NCI-H460 (cell line): ENCODE data around the gene PGAM2. TPM values are rescaled to one million over a fixed set of nuclear protein-coding genes. Genes with fewer than 3 reads are reported as not detected.
"Not testable (repeated sequence)": the region's sequence is repeated elsewhere in the genome, so short reads cannot be mapped to it uniquely, and the experiment has no call there.

Experiments
- DNase-seq: peaks from one replicate; pipeline ENCODE4 v3.0.0-alpha.2; 2016; ENCODE audit warnings: low read depth; ENCODE audit errors: extremely low read depth
- total RNA-seq: library from RNA; depleted of rRNA; stranded (reverse); fragments of >200 nt; shearing (Covaris generic); gene quantifications from 2 replicates; pipeline ENCODE4 v1.2.3, GENCODE V29; 2014

The PGAM2 gene
- total RNA-seq, 1 experiment from 2014 or later, result not detected

- no peak for DNase-seq
These were observed 12.5 kb downstream of the PGAM2 start for GRCh38 chr7:44052771-44053365.

DNA sequence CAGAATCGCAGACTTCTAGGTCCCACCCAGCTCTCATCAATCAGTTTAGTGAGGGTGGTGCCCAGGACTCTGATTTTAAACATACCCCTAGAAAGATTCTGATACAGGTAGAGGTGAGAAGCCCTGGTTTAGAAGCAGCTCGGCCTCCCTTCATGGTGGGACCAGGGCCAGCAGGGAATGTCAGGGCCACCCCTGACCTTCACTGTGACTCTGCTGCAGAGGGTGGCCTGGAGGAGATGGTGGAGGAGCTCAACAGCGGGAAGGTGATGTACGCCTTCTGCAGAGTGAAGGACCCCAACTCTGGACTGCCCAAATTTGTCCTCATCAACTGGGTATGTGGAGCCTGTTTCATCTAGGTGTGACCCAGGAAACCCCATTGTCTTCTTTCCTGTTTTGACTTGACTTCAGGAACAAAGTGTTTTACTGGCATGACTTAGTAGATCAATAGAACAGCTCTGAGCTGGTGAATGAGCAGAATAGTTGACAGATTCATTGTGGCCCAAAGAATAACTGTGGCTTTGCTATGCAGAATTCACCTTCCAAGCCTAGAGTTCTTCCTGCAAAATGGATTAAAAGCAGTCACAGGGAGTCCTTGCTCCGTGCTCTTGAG, 13.7 kb downstream of the PGAM2 start:
- no peak for DNase-seq

DNA sequence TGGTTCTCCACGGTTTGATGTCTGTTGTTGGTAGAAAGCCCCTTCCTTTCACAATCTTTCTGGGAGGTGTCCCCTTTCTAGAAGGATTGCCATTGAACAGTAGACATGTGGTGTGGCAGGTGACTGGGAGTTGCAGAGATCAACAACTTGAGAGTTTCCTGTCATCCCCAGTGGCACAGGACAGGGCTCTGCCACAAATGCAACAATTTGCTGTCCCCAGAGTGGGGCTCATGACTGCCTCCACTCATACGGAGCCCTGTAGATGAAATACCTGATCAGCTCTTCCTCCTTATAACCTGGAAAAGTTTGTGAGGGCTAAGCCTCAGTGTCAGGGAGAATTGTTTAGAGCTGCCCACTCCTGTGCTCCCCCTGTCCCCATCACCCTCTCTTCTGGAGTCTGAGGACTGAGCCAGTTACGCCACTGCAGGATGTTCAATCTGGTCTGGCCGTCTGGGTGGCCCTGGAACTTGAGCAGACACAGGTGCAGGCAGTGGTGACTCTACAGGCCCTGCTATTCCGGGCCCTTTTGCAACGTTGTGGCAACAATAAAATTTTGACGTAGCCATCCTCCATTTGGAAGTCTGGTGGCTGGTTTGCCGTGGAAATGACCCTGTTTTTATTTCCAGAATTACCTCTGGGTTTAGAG, 14.3 kb downstream of the PGAM2 start:
- DNase-seq, result no peak

DNA sequence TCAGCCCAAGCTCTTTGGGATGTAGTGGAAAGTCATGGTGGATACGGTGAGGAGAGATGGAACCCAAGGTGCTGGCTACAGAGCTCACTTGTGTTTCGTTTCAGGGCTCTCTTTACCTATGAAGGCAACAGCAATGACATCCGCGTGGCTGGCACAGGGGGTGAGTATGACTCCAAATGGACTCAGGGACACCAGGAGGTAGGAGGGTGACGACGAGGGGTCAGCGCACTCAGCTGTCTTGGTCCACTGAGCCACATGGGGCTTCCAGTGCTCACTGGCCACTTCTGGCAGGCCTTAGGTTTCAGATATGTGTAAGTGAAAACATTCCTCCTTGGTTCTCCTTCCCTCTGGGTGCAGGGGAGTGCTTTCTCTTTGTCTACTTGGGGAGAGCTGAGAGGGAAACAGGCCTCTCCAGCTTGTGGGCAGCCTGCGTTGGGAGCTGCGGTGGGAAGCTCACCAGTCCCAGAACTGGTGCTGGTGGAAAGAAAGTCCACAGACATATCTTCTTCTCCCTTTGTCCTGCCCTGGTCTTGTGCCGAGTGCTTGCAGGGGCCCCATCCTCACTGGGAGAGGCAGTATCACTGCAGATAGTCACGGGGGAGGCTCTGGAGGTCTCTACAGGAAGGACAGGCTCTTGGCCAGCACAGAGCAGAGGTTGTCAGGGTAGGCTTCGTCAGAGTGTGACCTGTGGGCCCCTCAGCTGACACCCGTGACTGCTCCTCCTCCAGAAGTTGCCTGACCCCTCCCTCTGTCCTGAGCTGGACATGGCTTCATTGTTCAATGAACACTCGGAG, 15.0 kb downstream of the PGAM2 start:
- no peak for DNase-seq

DNA sequence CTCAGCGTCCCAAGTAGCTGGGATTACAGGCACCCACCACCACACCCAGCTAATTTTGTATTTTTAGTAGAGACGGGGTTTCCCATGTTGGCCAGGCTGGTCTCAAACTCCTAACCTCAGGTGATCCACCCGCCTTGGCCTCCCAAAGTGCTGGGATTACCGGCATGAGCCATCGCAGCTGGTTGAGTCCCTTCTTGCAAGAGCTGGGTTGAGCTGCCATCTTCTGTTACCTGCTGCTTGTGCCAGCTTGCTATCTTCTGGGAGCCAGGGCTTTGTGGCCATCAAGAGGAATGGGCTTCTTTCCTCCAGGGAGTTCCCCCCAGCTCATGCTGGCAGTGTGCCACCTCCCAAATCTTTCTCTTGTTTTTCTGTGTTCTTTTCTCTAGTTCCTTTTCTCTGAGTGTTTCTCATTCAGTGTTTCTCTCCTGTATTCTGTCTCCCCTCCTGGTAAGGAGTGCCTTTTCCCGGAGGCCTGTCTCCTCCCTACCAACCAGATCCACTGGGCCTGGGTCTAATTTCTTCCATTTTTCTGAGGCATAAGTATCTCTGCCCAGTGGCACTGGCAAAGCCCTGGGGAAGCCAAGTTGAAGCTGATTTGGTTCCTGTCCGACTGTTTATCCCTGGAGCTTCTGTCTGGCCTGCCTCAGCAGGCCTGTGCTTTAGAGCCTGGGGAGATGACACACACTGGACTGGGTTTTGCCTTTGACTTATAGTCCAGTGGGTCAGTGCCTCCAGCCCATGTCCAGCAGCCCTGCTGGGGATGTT, 17.2 kb downstream of the PGAM2 start:
- DNase-seq, result no peak

GRCh38 chr7:44046321-44047061, 18.9 kb downstream of the PGAM2 start:
- DNase-seq, result no peak

GRCh38 chr7:44045226-44046014, 19.9 kb downstream of the PGAM2 start:
- DNase-seq, result no peak

DNA sequence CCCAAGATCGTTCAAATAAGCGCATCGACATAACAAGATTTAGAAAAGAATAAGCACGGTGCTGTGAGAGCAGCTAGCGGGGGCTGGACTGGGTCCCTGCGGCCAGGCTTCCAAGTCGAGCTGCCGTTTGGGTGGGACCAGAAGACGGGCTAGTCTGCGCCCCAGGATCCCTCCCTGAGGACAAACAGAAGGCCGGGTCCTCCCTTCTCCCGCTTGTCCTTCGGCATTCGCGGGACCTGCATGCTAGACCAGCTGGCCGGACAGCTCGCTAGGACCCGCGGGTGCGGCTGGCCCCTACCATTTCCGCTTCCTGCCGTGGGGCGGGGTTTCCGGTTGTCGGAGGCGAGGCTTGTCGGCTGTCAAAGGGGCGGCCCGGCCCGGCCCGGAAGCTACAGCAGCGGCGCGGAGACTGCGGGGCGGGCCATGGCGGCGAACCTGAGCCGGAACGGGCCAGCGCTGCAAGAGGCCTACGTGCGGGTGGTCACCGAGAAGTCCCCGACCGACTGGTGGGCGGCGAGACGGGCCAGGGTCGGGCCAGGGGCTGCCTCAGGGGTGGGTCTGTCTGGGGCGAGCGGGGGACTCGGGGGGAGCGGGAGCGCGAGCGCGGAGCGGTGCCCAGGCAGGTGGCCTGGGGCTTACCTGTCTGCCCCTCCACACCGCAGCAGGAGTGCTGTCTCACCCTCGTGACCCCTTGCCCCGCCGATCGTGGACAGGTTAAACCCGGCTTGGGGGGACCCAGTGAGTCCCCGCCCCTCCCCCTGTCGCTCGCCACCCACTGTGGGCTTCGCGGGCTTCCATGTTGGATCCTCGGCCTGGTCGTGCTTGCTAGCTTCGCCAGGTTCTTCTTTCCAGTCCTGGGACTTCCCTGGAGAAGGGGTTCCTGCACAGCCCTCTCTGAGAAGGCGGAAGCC, 20.8 kb downstream of the PGAM2 start, which contains the start of gene DBNL:
Gene DBNL, plus strand, starts transcription at position 388 of the 911 bp plus-strand sequence. Its CDS starts 36 bp downstream, at position 424.
- DNase-seq, result peak; percentile 84

GRCh38 chr7:44043902-44044301, 21.5 kb downstream of the PGAM2 start:
- DNase-seq, result no peak

DNA sequence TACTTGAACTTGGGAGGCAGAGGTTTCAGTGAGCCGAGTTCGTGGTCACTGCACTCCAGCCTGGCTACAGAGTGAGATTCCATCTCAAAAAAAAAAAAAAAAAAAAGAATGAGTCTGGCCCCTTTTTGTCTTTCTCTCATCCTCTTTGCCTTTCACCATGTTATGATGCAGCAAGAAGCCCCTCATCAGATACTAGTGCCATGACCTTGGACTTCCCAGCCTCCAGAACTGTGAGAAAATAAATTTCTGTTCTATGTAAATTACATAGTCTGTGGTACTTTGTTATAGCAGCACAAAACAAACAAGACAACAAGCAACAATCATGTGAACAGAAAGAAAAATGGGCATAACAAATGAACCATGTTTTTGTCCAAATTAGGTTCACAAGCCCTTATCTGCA, 23.1 kb downstream of the PGAM2 start:
- no peak for DNase-seq

- DNase-seq, result not testable (repeated sequence)
These were observed 24.9 kb downstream of the PGAM2 start for GRCh38 chr7:44040493-44040891.

GRCh38 chr7:44039800-44040492, 25.4 kb downstream of the PGAM2 start:
- not testable (repeated sequence) for DNase-seq

GRCh38 chr7:44038961-44039558, 26.3 kb downstream of the PGAM2 start:
- peak; percentile 80 for DNase-seq

DNA sequence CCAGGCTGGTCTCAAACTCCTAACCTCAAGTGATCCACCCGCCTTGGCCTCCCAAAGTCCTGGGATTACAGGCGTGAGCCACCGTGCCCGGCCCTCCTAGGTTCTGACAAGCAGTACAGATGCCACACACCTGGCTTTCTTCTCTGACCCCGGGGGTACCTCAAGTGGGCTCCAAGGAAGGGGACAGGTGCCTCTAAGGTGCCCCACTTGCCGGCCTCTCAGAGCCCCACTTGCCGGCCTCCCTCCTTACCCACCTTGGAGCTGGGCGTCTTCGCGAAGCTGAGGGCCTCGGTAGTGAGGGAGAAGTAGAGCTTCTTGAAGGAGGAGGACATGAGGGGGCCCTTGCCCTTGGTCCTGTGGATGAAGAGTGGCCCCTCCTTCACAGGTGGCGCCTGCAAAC, 26.8 kb downstream of the PGAM2 start:
- DNase-seq, result not testable (repeated sequence)

- DNase-seq, result not testable (repeated sequence)
These were observed 27.4 kb downstream of the PGAM2 start for GRCh38 chr7:44037951-44038350.

DNA sequence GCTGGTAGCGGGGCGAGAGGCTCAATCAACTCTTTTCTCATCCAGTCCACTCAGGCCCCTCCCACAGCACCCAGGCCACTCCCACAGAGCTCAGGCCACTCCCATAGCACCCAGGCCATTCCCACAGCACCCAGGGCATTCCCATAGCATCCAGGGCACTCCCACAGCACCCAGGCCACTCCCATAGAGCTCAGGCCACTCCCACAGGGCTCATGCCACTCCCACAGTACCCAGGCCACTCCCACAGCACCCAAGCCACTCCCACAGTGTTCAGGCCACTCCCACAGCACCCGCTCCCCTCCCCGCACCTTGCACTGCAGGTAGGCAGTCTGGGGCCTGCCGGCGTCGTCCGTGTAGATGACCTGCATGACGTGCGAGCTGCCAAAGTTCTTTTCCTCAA, 29.0 kb downstream of the PGAM2 start:
- peak; percentile 38 for DNase-seq
